ENCODE data around the gene TGM1. TPM values are rescaled to one million over a fixed set of nuclear protein-coding genes. Genes with fewer than 3 reads are reported as not detected.

Gene TGM1
- total RNA-seq, 1 donor from 2014 or later, result 0.73 TPM

Other genes with a start within 250 kb of the TGM1 start
- not detected in 2 replicates for gene CARMIL3, start 211.2 kb downstream of the TGM1 start, total RNA-seq
- gene CPNE6, start 191.6 kb downstream of the TGM1 start, total RNA-seq, result not detected in 2 replicates
- gene PCK2, start 168.9 kb downstream of the TGM1 start, total RNA-seq, result 8.2 and 11.6 TPM in 2 replicates
- gene DCAF11, start 148.4 kb downstream of the TGM1 start, total RNA-seq, result 41.8 and 49.5 TPM in 2 replicates
- gene NRL, start 148.2 kb downstream of the TGM1 start, total RNA-seq, result 0.73 and 0.75 TPM in 2 replicates
- gene FITM1, start 132.5 kb downstream of the TGM1 start, total RNA-seq, result 0.20 TPM in 1 of 2 replicates, not detected in the other
- gene PSME1, start 127.0 kb downstream of the TGM1 start, total RNA-seq, result 123 and 136 TPM in 2 replicates
- 8.3 and 10.2 TPM in 2 replicates for gene EMC9, start 121.6 kb downstream of the TGM1 start, total RNA-seq
- 52.9 and 82.8 TPM in 2 replicates for gene PSME2, start 116.6 kb downstream of the TGM1 start, total RNA-seq
- gene RNF31, start 115.7 kb downstream of the TGM1 start, total RNA-seq, result 50.1 and 66.3 TPM in 2 replicates
- 30.3 and 35.5 TPM in 2 replicates for gene IRF9, start 101.9 kb downstream of the TGM1 start, total RNA-seq
- gene REC8, start 91.1 kb downstream of the TGM1 start, total RNA-seq, result 0.25 and 1.1 TPM in 2 replicates
- 33.4 and 39.3 TPM in 2 replicates for gene IPO4, start 74.4 kb downstream of the TGM1 start, total RNA-seq
- gene TM9SF1, start 67.7 kb downstream of the TGM1 start, total RNA-seq, result 73.6 and 75.1 TPM in 2 replicates
- gene TSSK4, start 57.5 kb downstream of the TGM1 start, total RNA-seq, result not detected in 2 replicates
- 31.4 and 43.9 TPM in 2 replicates for gene CHMP4A, start 49.7 kb downstream of the TGM1 start, total RNA-seq
- 10.2 and 11.2 TPM in 2 replicates for gene MDP1, start 47.1 kb downstream of the TGM1 start, total RNA-seq
- 96.5 and 125 TPM in 2 replicates for gene NEDD8, start 30.8 kb downstream of the TGM1 start, total RNA-seq
- 49.8 and 65.4 TPM in 2 replicates for gene GMPR2, start 30.2 kb downstream of the TGM1 start, total RNA-seq
- 22.0 and 32.4 TPM in 2 replicates for gene TINF2, start 20.6 kb downstream of the TGM1 start, total RNA-seq
- gene RABGGTA, start 8.4 kb upstream of the TGM1 start, total RNA-seq, result 13.7 and 17.5 TPM in 2 replicates
- 10.7 and 26.9 TPM in 2 replicates for gene DHRS1, start 36.6 kb upstream of the TGM1 start, total RNA-seq
- gene NOP9, start 36.7 kb upstream of the TGM1 start, total RNA-seq, result 9.2 and 9.9 TPM in 2 replicates
- gene CIDEB, start 44.8 kb upstream of the TGM1 start, total RNA-seq, result 1.7 and 1.8 TPM in 2 replicates
- 1.9 and 2.6 TPM in 2 replicates for gene LTB4R2, start 47.0 kb upstream of the TGM1 start, total RNA-seq
- gene LTB4R, start 48.3 kb upstream of the TGM1 start, total RNA-seq, result 0.59 and 1.1 TPM in 2 replicates
- 0.94 and 2.1 TPM in 2 replicates for gene ADCY4, start 71.9 kb upstream of the TGM1 start, total RNA-seq
- 1.1 and 2.2 TPM in 2 replicates for gene RIPK3, start 76.8 kb upstream of the TGM1 start, total RNA-seq
- gene NFATC4, start 105.0 kb upstream of the TGM1 start, total RNA-seq, result 51.0 and 54.5 TPM in 2 replicates
- gene NYNRIN, start 135.8 kb upstream of the TGM1 start, total RNA-seq, result 7.6 and 9.5 TPM in 2 replicates
- gene CBLN3, start 166.5 kb upstream of the TGM1 start, total RNA-seq, result 6.6 and 15.3 TPM in 2 replicates
- 25.8 and 30.0 TPM in 2 replicates for gene KHNYN, start 166.8 kb upstream of the TGM1 start, total RNA-seq
- 16.9 and 19.3 TPM in 2 replicates for gene SDR39U1, start 179.6 kb upstream of the TGM1 start, total RNA-seq
- gene CMA1, start 245.1 kb upstream of the TGM1 start, total RNA-seq, result not detected in 2 replicates